BJ (cell line): ENCODE results near the gene KCP. TPM values are rescaled to one million over a fixed set of nuclear protein-coding genes. Genes with fewer than 3 reads are reported as not detected.

Experiments used
- CTCF ChIA-PET: fragments of 350-600 bp; formaldehyde crosslinking; extraction: SDS; loops from one replicate; lab custom pipeline; 2021; ENCODE audit warnings: antibody characterized with exemption, inconsistent platforms; lab: Yijun Ruan, JAX
- POLR2A ChIA-PET: fragments of 300-600 bp; sonication (Branson Sonifier 250); formaldehyde crosslinking; extraction: SDS; loops from one replicate; lab custom pipeline; 2021; ENCODE audit warnings: antibody characterized with exemption; lab: Charles Lee
- DNase-seq: peaks from one replicate; pipeline ENCODE4 v3.0.0-alpha.2; 2011; ENCODE audit warnings: low read depth
- H3K27me3 ChIP-seq: 2 replicates; pipeline ENCODE4 v1.6.0; 2011; ENCODE audit warnings: low read length; ENCODE audit not compliant: control insufficient read depth, insufficient read depth
- H3K36me3 ChIP-seq: 2 replicates; pipeline ENCODE4 v1.5.1; 2011; ENCODE audit warnings: low read length; ENCODE audit not compliant: control insufficient read depth, insufficient read depth
- H3K4me3 ChIP-seq: 2 replicates; pipeline ENCODE4 v1.5.1; 2011; ENCODE audit warnings: low read depth, mild to moderate bottlenecking, control low read depth, low read length
- CTCF ChIP-seq: IDR thresholded peaks from 2 replicates; pipeline ENCODE4 v1.5.1; 2011; ENCODE audit warnings: low read depth, mild to moderate bottlenecking, control low read depth, inconsistent platforms, low read length, moderate library complexity; ENCODE audit not compliant: insufficient read depth
- polyA plus RNA-seq: library from polyadenylated mRNA; depleted of rRNA; stranded (reverse); fragments of >200 nt; gene quantifications from 2 replicates; pipeline ENCODE4 v1.2.3, GENCODE V29; 2011

KCP gene
- polyA plus RNA-seq, 1 experiment: not detected

GRCh38 chr7:128951296-128951695, 40.8 kb upstream of the KCP start:
- no peak for DNase-seq
- Histone ChIP-seq H3K4me3 (no peak overlapping the region), H3K27me3 (no peaks in the 10 kb centered on the region), H3K36me3 (0 out of 2 replicates have a peak, but pooled peaks cover 2% of the 10 kb centered on the region)
- no peak for TF ChIP-seq CTCF
- ChIA-PET POLR2A (no interaction called here), CTCF (interaction anchor here (1.5 to 1.9 kb wide), 2 partner anchors 9 to 140 kb away, joined by 3 to 6 read pairs; no protein-coding TSS in a partner anchor)

DNA sequence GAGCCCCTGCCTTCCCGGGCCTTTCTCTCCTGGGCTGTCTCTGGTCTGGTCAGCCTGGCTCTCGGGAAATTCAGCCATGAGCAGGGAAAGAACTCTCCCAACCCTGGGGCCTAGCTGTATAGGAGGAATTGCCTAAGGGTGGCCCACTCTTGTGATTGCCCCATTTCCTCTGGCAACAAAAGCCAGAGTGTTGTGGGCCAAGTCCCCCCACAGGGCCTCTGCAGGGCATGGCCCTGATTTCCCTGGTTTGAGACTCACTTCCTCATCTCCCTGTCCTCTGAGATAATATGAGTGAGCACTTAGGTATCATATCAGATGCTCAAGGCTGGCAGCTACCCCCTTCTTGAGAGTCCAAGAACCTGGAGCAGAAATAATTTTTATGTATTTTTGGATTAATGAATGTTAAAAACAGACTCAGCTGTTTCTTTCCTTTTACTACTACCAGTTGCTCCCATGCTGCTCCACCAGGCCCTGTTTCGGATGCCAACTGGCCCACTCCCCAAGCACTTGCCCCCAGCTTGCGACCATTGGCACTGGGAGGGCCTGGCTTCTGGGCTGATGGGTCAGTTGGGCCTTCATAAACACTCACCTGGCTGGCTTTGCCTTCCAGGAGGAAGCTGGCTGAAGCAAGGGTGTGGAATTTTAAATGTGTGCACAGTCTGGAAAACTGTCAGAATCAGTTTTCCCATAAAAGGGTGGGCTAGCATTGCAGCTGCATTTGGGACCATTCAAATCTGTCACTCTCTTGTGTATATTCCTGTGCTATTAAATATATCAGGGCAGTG, 38.7 kb upstream of the KCP start:
- no peak for DNase-seq
- POLR2A ChIA-PET: no interaction called here
- CTCF ChIA-PET: interaction anchor here (1.4 kb wide), 1 partner anchor 70 kb away, joined by 3 read pairs; no protein-coding TSS in a partner anchor
- H3K27me3 ChIP-seq: no peaks in the 10 kb centered on the region
- TF ChIP-seq CTCF: no peak
- H3K36me3 ChIP-seq: no peaks in the 10 kb centered on the region
- no peak overlapping the region for H3K4me3 ChIP-seq

DNA sequence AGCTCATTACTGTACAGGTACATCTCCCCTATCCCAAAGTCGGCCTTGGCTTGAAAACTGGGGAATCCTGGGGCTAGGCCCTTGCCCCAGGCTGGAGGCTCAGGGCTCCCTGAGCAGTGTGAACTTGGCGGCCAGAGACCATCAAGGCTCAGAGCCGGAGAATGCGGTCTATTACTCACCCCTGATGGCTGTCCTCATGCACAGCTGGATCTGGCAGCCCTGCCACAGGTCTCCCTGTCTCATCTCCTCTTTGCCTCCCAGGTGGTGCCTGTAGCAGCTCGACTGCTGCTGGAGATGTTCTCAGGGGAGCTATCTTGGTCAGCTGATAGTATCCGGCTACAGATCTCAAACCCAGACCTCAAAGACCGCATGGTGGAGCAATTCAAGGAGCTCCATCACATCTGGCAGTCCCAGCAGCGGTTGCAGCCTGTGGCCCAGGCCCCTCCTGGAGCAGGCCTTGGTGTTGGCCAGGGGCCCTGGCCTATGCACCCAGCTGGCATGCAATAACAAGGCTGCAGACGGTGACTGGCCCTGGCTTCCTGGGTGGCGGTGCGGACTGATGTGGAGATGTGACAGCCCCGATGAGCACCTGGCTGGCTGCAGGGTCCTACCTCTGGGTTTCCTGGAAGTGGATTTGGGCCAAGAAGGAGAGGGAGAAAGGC, 37.9 kb upstream of the KCP start:
- Histone ChIP-seq H3K4me3 (no peak overlapping the region), H3K27me3 (no peaks in the 10 kb centered on the region), H3K36me3 (no peaks in the 10 kb centered on the region)
- DNase-seq: no peak
- ChIA-PET POLR2A (no interaction called here), CTCF (interaction anchor here (0.6 to 1.2 kb wide), 2 partner anchors 143 to 158 kb away, joined by 3 to 4 read pairs; no protein-coding TSS in a partner anchor)
- TF ChIP-seq CTCF: no peak

DNA sequence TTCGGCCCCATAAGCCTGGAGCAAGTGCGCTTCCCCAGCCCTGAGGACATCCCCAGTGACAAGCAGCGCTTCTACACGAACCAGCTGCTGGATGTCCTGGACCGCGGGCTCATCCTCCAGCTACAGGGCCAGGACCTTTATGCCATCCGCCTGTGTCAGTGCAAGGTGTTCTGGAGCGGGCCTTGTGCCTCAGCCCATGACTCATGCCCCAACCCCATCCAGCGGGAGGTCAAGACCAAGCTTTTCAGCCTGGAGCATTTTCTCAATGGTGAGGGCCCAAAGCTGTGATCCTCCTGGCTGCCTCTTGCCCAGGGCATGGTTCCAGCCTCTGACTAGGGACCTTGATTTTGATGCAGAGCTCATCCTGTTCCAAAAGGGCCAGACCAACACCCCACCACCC, 37.3 kb upstream of the KCP start:
- CTCF ChIA-PET: interaction anchor here (0.6 to 1.2 kb wide), 2 partner anchors 144 to 158 kb away, joined by 3 to 4 read pairs; no protein-coding TSS in a partner anchor
- no peak for DNase-seq
- H3K27me3 ChIP-seq: no peaks in the 10 kb centered on the region
- H3K36me3 ChIP-seq: no peaks in the 10 kb centered on the region
- TF ChIP-seq CTCF: no peak
- POLR2A ChIA-PET: no interaction called here
- no peak overlapping the region for H3K4me3 ChIP-seq
